Stimulated activated CD4-positive, alpha-beta T cell treated with anti-CD3 and anti-CD28 coated beads, Interleukin-4, amount 100 ng/mL, for 48 hours (primary cell): ENCODE measurements around the gene CEBPE.

Experiments used
- DNase-seq, 2 donors: peaks; one replicate each; pipeline ENCODE4 v3.0.0-alpha.2; 2020; ENCODE audit warnings: low read depth in 2 of 2

The CEBPE gene

DNA sequence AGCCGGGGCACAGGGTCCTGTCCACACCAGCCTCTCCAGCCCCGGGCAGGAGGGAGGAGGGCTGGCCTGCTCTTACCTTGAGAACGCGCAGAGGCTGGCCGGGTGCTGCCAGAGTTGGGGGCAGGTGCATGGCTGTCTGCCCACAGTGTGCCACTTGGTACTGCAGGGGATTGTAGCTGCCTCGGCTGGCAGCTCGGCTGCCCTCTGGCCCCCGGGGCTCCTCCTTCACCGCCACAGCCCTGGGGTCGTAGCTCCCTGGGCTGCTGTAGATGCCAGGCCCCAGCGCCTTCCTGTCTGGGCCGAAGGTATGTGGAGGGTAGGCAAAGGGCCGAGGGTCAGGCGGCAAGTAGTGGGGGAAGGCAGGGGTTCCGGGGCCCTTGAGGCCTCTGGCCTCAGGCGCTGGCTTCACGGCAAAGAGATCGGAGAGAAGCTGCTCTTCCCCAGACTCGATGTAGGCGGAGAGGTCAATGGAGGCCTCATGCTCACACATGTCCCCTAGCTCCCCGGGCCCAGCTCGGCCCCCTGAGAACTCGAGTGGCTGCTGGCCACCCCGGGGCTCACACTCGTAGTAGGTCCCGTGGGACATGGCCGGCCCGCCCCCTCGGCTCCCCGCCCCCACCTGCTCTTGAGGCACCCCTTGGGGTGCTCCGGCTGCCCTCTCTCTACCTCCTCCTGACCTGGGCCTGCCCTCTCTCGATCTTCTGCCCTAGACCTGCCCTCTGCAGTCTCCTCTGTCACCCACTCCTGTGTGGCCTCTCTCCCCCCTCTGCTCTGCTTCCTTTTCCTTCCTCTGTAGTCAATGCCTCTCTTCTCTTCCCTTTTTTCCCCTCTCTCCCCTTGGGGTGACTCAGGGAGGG is at the start of gene CEBPE:
Gene CEBPE (minus strand): TSS at position 750 of the 857 bp plus-strand sequence. CDS start 164 bp downstream, at position 586.
- DNase-seq, result no peak

DNA sequence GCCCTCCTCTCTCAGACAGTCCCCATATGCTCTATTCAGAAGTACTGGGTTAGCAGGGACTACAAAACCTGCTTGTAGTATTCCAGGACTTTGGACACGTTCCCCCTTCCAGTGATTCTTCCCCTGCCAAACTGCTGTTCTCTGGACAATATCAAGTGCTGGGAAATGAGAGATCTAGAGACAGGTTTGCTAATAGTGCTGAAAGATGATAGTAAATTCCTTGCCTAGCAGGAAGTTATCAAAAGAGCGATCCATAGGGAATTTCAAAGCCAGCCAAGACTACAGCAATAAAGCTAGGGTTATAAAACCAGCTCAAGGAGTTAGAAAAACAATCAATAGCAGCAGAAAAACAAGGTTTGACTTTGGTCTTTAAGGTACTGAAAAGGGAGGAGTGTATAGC is 49.2 kb upstream of the CEBPE start:
- DNase-seq, result no peak

DNA sequence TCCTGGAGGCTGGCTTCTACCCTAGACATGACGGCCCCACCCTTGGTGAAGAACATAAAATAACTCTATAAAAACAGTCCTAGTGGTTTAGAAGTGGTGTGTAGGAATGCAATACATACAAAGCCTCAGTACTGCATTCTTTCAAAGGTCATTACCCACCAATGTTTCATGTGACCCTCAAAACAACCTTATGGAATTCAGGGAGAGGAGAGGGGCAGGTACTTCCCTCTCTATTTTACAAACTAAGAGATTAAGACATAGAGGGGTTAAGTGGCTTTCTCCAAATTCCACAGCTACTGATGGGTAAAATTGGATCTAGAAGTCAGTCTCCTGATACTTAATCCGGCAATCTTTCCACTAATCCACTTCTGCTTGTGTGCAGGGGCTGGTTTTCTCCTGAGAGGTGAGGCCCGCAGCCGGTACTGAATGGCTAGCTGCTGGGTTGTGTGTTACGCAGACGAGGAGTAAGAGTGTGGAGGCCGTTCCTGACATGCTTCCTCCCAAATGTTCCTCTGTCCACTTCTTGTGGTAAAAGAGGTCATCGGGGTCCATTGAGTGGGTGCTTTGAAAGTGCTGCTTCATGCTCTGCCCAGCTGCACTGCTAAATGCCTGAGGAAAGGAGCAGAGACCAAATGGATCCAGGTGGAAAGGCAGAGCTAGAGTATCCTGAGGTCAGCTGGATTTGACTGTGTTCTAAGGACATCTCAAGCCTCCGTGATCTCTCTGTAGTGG is 48.2 kb upstream of the CEBPE start:
- no peak for DNase-seq

DNA sequence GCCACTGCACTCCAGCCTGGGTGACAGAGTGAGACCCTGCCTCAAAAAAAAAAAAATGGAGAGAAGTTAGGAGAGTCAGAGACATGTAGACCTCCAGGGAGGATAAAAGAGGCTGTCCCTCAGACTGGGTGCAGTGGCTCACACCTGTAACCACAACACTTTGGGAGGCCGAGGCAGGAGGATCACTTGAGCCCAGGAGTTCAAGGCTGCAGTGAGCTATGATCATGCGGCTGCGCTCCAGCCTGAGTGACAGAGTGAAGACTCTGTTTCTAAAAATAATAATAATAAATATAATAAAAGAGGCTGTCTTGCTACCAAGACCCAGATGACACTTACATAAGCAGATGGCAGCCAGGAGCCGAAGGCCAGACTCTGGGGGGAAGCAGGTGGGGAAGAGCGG is 45.9 kb upstream of the CEBPE start:
- DNase-seq, result no peak

DNA sequence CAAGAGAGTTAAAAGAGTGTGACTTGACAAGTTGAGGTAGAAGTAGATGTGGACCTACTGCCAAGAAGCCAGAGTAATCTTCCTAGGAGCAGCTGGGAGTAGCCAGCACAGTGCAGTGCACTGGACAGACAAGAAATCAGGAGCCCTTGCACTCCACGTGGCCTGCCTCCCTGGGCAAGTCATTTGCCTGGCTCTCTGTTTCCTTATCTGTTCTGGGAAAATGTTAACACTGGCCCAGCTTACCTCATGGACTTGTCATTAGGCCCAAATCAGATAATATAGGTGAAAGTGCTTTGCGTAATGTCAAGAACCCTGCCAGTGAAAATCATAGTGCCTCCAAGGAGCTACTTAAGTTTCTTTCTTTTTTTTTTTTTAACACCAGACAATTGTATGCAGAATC is 45.2 kb upstream of the CEBPE start:
- DNase-seq, result no peak

GRCh38 chr14:23163830-23164229 is 44.8 kb upstream of the CEBPE start:
- no peak for DNase-seq

- no peak for DNase-seq
These were observed 43.7 kb upstream of the CEBPE start for GRCh38 chr14:23162800-23163199.

DNA sequence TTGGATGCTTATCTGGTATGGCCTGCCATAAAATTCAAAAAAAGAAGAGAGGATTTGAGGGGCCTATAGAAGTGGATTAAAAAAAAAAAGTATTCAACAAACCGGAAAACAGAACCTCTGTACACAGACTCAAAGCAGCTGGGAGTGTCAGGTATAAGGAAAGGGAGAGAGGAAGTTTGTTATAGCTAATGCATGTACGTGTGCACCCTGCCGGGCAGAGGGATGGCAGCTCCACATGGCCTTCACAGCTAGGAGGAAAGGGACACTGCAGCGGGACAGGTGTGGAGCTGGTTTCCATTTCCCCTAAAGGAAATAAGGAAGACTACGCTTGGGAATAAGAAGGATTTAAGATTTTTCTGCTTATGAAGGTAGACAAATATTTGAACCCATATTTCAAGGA is 43.0 kb upstream of the CEBPE start:
- DNase-seq, result no peak

- no peak for DNase-seq
These were observed 42.0 kb upstream of the CEBPE start for GRCh38 chr14:23160924-23161522.

GRCh38 chr14:23159532-23159931 is 40.5 kb upstream of the CEBPE start:
- no peak for DNase-seq

GRCh38 chr14:23158779-23159178 is 39.7 kb upstream of the CEBPE start:
- DNase-seq, result no peak

DNA sequence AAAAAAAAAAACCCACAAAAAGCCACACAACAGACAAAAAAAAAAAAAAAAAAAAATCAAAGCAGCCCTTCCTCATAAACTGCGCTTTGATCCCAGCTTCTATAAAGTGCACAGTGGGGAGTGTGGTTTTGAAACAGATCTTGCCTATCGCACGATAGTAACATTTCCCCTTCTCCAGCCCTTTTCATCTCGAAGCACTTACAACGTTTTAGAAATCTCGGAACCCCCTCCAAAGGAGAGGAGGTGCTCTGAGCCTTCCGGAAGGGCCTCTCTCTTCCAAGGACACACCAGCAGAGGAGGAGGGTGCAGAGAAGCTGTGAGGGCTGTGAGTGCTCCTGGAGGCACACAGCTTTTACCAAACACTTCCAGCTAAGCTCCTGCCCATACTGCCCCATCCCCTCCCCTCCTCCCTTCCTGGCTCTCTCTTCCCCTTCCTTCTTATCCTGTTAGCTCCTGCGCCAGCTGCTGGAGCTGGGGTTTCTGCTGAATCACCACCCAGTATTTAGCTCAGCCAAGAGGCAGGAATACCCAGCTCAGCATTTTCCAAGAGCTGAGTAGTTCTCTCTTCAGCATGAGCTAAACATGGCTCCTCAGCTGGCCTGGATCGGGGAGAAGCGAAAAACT is 36.0 kb upstream of the CEBPE start:
- no peak for DNase-seq

- no peak for DNase-seq
These were observed 35.1 kb upstream of the CEBPE start for GRCh38 chr14:23153851-23154796.

GRCh38 chr14:23151342-23151741 is 32.3 kb upstream of the CEBPE start:
- no peak for DNase-seq

DNA sequence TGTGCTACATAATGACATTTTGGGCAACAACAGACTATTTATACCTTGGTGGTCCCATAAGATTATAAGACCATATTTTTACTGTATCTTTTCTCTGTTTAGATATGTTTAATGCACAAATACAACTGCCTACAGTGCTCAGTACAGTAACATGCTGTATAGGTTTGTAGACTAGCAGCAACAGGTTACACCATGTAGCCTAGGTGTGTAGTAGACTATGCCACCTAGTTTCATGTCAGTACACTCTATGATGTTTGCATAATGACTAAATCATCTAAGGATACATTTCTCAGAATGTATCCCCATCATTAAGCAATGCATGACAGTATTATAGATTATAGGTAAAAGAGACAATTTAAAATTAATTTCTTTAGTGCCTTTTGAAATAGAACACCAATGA is 30.7 kb upstream of the CEBPE start:
- no peak for DNase-seq

GRCh38 chr14:23148591-23149249 is 29.7 kb upstream of the CEBPE start:
- DNase-seq, result no peak

GRCh38 chr14:23147676-23148075 is 28.6 kb upstream of the CEBPE start:
- DNase-seq, result no peak

- DNase-seq, result no peak
These were observed 27.9 kb upstream of the CEBPE start for GRCh38 chr14:23146980-23147379.

GRCh38 chr14:23146351-23146910 is 27.4 kb upstream of the CEBPE start:
- DNase-seq, result no peak

DNA sequence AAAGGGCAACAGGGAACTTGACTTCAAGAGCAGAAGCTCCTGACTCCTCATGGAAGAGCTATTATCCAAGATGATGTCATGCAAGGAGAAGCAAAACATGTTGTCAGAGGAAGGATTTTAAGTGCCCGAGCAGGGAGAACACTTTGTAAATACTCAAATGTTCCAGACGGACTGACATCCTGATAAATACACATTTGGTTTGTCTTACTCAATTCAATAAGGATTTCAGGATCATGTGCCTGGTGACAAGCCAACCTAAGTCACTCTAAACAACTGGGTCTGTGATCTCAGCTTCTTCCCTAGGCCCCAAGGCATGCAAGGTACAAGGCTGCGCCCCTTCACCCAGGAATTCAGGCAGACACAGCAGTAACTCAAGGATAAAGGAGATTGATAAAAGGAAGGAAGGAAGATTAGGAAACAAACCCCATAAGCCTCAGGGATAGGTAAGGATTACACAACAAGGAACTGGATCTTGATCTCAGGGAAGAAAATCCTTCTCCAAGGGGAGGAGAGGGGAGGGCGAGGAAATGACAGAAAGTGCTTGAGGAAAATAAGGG is 26.8 kb upstream of the CEBPE start:
- DNase-seq, result no peak
